Activated naive CD8-positive, alpha-beta T cell treated with anti-CD3 and anti-CD28 coated beads, Interleukin-2, amount 10 ng/mL, durations not matched to agents 7 days and 5 days (primary cell): ENCODE results near the gene HEXIM1. TPM values are rescaled to one million over a fixed set of nuclear protein-coding genes. Genes with fewer than 3 reads are reported as not detected.

Experiments
- ATAC-seq: fragments of 150-1000 bp; cut with Tn5 transposase; one replicate; pipeline ENCODE4 v1.10.0; 2021; ENCODE audit warnings: low read depth, moderate library complexity
- POLR2A ChIA-PET: fragments of 350-600 bp; sonication (Branson Sonifier 250); formaldehyde crosslinking; loops from one replicate; lab custom pipeline; 2021; ENCODE audit warnings: antibody characterized with exemption; lab: Charles Lee
- DNase-seq: peaks from one replicate; pipeline ENCODE4 v3.0.0; 2021
- H3K27ac Mint-ChIP-seq: one replicate; pipeline ENCODE4 v1.8.0; 2022; ENCODE audit warnings: mild to moderate bottlenecking, mixed read lengths
- H3K27me3 Mint-ChIP-seq: one replicate; pipeline ENCODE4 v1.8.0; 2022; ENCODE audit warnings: mild to moderate bottlenecking, moderate library complexity, mixed read lengths
- H3K36me3 Mint-ChIP-seq: one replicate; pipeline ENCODE4 v1.8.0; 2021; ENCODE audit warnings: mild to moderate bottlenecking, mixed read lengths
- H3K4me1 Mint-ChIP-seq: one replicate; pipeline ENCODE4 v1.8.0; 2021; ENCODE audit warnings: mixed read lengths
- H3K4me3 Mint-ChIP-seq: one replicate; pipeline ENCODE4 v1.8.0; 2022; ENCODE audit warnings: mild to moderate bottlenecking, moderate library complexity, mixed read lengths
- H3K9me3 Mint-ChIP-seq: one replicate; pipeline ENCODE4 v1.8.0; 2021; ENCODE audit warnings: mixed read lengths
- total RNA-seq, 2 experiments: library from RNA; stranded (reverse); gene quantifications; one replicate each; pipeline ENCODE4 v1.2.3, GENCODE V29; 2021

HEXIM1 gene
- total RNA-seq, 2 experiments from 2014 or later: 33.6 to 33.7 TPM

DNA sequence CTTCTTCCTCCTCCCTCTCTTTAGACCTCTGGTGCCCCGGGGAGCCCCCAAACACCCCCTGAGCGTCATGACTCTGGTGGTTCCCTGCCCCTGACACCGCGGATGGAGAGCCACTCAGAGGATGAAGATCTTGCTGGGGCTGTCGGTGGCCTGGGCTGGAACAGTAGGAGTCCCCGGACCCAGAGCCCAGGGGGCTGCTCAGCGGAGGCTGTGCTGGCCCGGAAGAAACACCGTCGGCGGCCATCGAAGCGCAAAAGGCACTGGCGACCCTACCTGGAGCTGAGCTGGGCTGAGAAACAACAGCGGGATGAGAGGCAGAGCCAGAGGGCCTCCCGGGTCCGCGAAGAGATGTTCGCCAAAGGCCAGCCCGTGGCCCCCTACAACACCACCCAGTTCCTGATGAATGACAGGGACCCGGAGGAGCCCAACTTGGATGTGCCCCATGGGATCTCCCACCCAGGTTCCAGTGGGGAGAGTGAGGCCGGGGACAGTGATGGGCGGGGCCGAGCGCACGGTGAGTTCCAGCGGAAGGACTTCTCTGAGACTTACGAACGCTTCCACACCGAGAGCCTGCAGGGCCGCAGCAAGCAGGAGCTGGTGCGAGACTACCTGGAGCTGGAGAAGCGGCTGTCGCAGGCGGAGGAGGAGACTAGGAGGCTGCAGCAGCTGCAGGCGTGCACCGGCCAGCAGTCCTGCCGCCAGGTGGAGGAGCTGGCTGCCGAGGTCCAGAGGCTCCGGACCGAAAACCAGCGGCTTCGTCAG is 20.9 kb downstream of the HEXIM1 start:
- H3K27me3 Mint-ChIP-seq: no peaks in the 10 kb centered on the region
- no peak for ATAC-seq
- no peak for DNase-seq
- H3K36me3 Mint-ChIP-seq: peaks cover 3% of the 10 kb centered on the region
- no peak overlapping the region for H3K27ac Mint-ChIP-seq
- H3K9me3 Mint-ChIP-seq: no peaks in the 10 kb centered on the region
- POLR2A ChIA-PET: interaction anchor here (0.9 kb wide), 1 partner anchor 8 kb away, joined by 5 read pairs; the partner anchor contains the start of gene HEXIM2
- peaks cover 16% of the 10 kb centered on the region for H3K4me1 Mint-ChIP-seq
- no peak overlapping the region for H3K4me3 Mint-ChIP-seq

GRCh38 chr17:45170280-45170930 is 22.1 kb downstream of the HEXIM1 start:
- Mint-ChIP-seq H3K4me1 (peaks cover 9% of the 10 kb centered on the region), H3K36me3 (peaks cover 3% of the 10 kb centered on the region), H3K27ac (no peak overlapping the region), H3K4me3 (no peak overlapping the region), H3K9me3 (no peaks in the 10 kb centered on the region), H3K27me3 (no peaks in the 10 kb centered on the region)
- no peak for ATAC-seq
- no peak for DNase-seq
- POLR2A ChIA-PET: interaction anchor here (0.9 to 4.0 kb wide), 4 partner anchors 9 to 48 kb away, joined by 5 to 74 read pairs (median 30); partner anchors contain the start of genes HEXIM1 and HEXIM2

- ATAC-seq: no peak
- POLR2A ChIA-PET: interaction anchor here (1.0 to 4.0 kb wide), 3 partner anchors 10 to 48 kb away, joined by 5 to 74 read pairs (median 55); partner anchors contain the start of genes HEXIM1 and HEXIM2
These were observed 22.7 kb downstream of the HEXIM1 start for GRCh38 chr17:45170931-45171337.

DNA sequence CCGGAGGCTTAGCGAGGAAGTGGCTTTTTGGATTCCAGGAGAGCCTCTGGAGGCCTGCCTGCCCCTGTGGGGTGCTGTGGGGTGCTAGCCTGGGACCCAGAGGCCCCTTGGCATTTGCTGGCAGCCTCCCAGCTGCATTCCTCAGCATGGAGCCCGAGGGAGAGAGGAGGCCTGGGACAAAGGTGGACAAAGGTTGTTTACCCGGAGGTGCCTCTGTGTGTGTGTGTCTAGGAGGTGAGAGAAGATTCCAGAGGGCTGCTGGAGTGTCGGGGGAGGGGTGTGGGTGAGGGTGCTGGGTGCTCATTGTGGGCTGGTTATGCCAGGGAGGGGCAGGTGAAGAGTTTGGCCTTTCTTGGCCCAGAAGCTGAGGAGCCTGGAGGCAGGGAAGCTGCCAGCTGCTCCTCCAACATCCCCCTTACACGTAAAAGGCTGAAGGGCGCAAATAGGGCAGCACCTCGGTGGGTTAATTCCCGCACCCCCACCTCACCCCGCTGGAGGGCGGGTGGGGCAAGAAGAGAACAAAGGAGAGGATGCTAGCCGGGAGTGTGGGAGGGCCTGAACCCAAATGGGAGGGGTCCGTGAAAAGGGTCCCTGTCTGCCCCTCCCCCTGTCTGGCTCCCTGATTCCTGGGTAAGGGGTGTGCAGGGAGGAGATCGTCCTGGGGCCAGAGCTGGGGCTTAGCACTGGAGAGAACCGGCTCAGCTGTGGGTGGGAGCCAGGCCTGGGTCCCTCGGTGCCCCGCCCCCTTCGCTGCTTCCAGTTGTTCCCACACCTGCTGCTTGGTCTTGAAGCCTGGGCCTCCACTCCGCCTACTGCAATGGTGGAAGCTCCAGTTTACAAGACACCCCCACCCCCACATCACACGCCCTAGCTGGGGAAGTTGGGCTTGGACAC is 23.3 kb downstream of the HEXIM1 start:
- Mint-ChIP-seq H3K4me1 (peaks cover 7% of the 10 kb centered on the region), H3K4me3 (peak overlapping the region; percentile 86), H3K9me3 (no peaks in the 10 kb centered on the region), H3K27me3 (no peaks in the 10 kb centered on the region), H3K36me3 (no peaks in the 10 kb centered on the region), H3K27ac (peak overlapping the region; percentile 96)
- ATAC-seq (no peak), DNase-seq (no peak)
- POLR2A ChIA-PET: interaction anchor here (1.0 to 4.0 kb wide), 8 partner anchors 10 to 77 kb away, joined by 4 to 74 read pairs (median 6); partner anchors contain the start of genes HEXIM1 and HEXIM2

More at GRCh38 chr17:45170931-45171337, 22.7 kb downstream of the HEXIM1 start:
- no peaks in the 10 kb centered on the region for H3K27me3 Mint-ChIP-seq
- peaks cover 3% of the 10 kb centered on the region for H3K36me3 Mint-ChIP-seq
- peaks cover 8% of the 10 kb centered on the region for H3K4me1 Mint-ChIP-seq
- DNase-seq: no peak
- peak overlapping the region; percentile 83 for H3K27ac Mint-ChIP-seq
- no peaks in the 10 kb centered on the region for H3K9me3 Mint-ChIP-seq
- no peak overlapping the region for H3K4me3 Mint-ChIP-seq

GRCh38 chr17:45172232-45172540 is 23.9 kb downstream of the HEXIM1 start:
- no peak for DNase-seq
- no peaks in the 10 kb centered on the region for H3K27me3 Mint-ChIP-seq
- no peaks in the 10 kb centered on the region for H3K9me3 Mint-ChIP-seq
- ATAC-seq: no peak
- POLR2A ChIA-PET: interaction anchor here (1.1 to 4.0 kb wide), 7 partner anchors 11 to 77 kb away, joined by 4 to 74 read pairs (median 8); partner anchors contain the start of genes HEXIM1 and HEXIM2
- peak overlapping the region; percentile 96 for H3K27ac Mint-ChIP-seq
- peaks cover 7% of the 10 kb centered on the region for H3K4me1 Mint-ChIP-seq
- no peaks in the 10 kb centered on the region for H3K36me3 Mint-ChIP-seq
- H3K4me3 Mint-ChIP-seq: peak overlapping the region; percentile 86

GRCh38 chr17:45172541-45173286 is 24.4 kb downstream of the HEXIM1 start:
- Mint-ChIP-seq H3K9me3 (no peaks in the 10 kb centered on the region), H3K4me3 (peak overlapping the region; percentile 86), H3K36me3 (no peaks in the 10 kb centered on the region), H3K27me3 (no peaks in the 10 kb centered on the region), H3K4me1 (peaks cover 7% of the 10 kb centered on the region), H3K27ac (peak overlapping the region; percentile 96)
- DNase-seq (peak; percentile 72), ATAC-seq (peak; percentile 71)
- POLR2A ChIA-PET: interaction anchor here (0.7 to 4.0 kb wide), 15 partner anchors 12 to 258 kb away, joined by 3 to 74 read pairs (median 5); partner anchors contain the start of genes ACBD4, HEXIM1, HEXIM2 and NMT1

DNA sequence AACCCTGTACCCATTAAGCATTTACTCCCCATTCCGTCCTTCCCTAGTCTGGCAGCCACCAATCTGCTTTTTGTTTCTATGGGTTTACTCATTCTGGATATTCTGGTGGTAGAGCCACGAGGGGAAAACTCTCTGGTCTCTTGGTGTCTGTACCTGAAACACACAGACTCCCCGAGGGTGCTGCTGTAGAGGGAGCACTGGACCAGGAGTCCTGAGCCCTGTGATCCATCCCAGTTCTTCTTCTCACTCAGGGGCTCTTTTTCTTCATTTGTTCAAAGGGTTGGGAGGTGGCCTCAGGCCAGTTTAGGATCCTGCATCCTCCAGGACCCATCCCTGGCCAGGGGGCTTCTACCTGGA is 27.5 kb downstream of the HEXIM1 start:
- Mint-ChIP-seq H3K27ac (peak overlapping the region; percentile 17), H3K36me3 (no peaks in the 10 kb centered on the region), H3K4me3 (no peak overlapping the region), H3K4me1 (peaks cover 7% of the 10 kb centered on the region), H3K27me3 (no peaks in the 10 kb centered on the region), H3K9me3 (no peaks in the 10 kb centered on the region)
- ATAC-seq (no peak), DNase-seq (no peak)
- POLR2A ChIA-PET: interaction anchor here (0.8 to 1.0 kb wide), 2 partner anchors 21 to 28 kb away, joined by 3 to 7 read pairs; no protein-coding TSS in a partner anchor

DNA sequence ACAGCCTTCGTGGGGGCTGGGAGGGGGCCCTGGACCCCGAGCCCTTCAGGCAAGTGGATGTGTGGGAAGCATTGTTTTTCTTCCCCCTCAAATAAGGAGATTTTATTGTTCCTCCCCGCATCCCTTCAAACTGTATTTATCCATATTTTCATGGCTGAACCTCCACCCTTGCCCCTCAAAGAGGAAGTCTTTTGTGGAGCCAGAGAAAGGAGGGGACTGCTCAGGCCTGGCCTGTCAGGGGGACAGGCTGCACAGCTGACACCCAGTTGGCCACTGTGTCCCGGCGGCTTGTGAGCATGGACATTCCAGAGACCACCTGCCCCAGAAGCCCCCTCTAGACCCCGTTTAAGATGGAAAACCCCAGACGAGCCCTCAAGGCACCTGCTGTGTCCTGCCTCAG is 29.3 kb downstream of the HEXIM1 start:
- ATAC-seq: no peak

DNA sequence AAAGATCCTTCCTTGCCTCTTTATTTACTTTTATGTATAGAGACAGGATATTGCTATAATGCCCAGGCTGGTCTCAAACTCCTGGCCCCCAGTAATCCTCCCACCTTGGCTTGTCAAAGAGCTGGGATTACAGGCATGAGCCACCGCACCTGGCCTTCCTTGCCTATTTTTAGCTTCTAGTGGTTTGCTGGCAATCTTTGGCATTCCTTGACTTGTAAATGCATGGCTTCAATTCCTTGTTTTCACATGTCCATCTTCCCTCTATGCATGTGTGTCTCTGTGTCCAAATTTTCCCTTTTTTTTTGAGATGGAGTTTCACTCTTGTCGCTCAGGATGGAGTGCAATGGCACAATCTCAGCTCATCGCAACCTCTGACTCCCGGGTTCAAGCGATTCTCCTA is 35.9 kb downstream of the HEXIM1 start:
- ATAC-seq (no peak), DNase-seq (no peak)
- peaks cover 3% of the 10 kb centered on the region for H3K27me3 Mint-ChIP-seq
- no peak overlapping the region for H3K27ac Mint-ChIP-seq
- H3K4me1 Mint-ChIP-seq: no peaks in the 10 kb centered on the region
- no peaks in the 10 kb centered on the region for H3K9me3 Mint-ChIP-seq
- POLR2A ChIA-PET: interaction anchor here (0.7 kb wide), 1 partner anchor 23 kb away, joined by 3 read pairs; no protein-coding TSS in a partner anchor
- H3K4me3 Mint-ChIP-seq: no peak overlapping the region
- H3K36me3 Mint-ChIP-seq: no peaks in the 10 kb centered on the region

More for the DNA sequence above, 29.3 kb downstream of the HEXIM1 start:
- POLR2A ChIA-PET: interaction anchor here (1.0 kb wide), 1 partner anchor 16 kb away, joined by 7 read pairs; the partner anchor contains the start of gene HEXIM2
- H3K27me3 Mint-ChIP-seq: no peaks in the 10 kb centered on the region
- no peak overlapping the region for H3K4me3 Mint-ChIP-seq
- no peak for DNase-seq
- no peaks in the 10 kb centered on the region for H3K9me3 Mint-ChIP-seq
- H3K4me1 Mint-ChIP-seq: peaks cover 5% of the 10 kb centered on the region
- H3K27ac Mint-ChIP-seq: no peak overlapping the region
- no peaks in the 10 kb centered on the region for H3K36me3 Mint-ChIP-seq

DNA sequence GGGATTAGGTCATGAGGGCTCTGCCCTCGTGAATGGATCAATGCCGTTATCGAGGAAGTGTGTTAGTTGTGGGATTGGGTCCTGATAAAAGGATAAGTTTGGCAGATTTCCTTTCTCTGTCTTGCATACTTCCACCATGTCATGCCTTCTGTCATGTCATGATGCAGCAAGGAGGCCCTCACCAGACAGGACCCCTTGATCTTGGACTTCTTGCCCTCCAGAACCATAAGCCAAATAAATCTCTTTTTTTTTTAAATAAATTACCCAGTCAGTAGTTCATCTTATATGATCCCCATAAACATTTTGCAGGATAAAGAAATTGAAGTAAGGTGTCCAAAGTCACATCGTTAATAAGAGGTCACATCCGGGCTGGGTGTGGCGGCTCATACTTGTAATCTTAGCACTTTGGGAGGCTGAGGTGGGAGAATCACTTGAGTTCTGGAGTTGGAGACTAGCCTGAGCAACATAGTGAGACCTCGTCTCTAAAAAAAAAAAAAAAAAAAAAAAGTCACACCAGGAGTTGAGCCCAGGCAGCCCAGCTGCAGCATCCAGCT is 38.6 kb downstream of the HEXIM1 start:
- POLR2A ChIA-PET: interaction anchor here (0.7 kb wide), 1 partner anchor 56 kb away, joined by 6 read pairs; no protein-coding TSS in a partner anchor

GRCh38 chr17:45189009-45189408 is 40.7 kb downstream of the HEXIM1 start:
- ATAC-seq: no peak
- no peaks in the 10 kb centered on the region for H3K36me3 Mint-ChIP-seq
- peaks cover 3% of the 10 kb centered on the region for H3K27me3 Mint-ChIP-seq
- H3K4me1 Mint-ChIP-seq: no peaks in the 10 kb centered on the region
- no peak for DNase-seq
- H3K27ac Mint-ChIP-seq: no peak overlapping the region
- H3K9me3 Mint-ChIP-seq: no peaks in the 10 kb centered on the region
- no peak overlapping the region for H3K4me3 Mint-ChIP-seq
- POLR2A ChIA-PET: no interaction called here

More for the DNA sequence above, 38.6 kb downstream of the HEXIM1 start:
- no peaks in the 10 kb centered on the region for H3K4me1 Mint-ChIP-seq
- H3K4me3 Mint-ChIP-seq: no peak overlapping the region
- DNase-seq (no peak), ATAC-seq (no peak)
- H3K9me3 Mint-ChIP-seq: no peaks in the 10 kb centered on the region
- no peaks in the 10 kb centered on the region for H3K36me3 Mint-ChIP-seq
- H3K27me3 Mint-ChIP-seq: peaks cover 3% of the 10 kb centered on the region
- H3K27ac Mint-ChIP-seq: no peak overlapping the region
